Measurements from ENCODE around the gene RAPGEF4. TPM values are rescaled to one million over a fixed set of nuclear protein-coding genes. Genes with fewer than 3 reads are reported as not detected.

RAPGEF4 gene
- total and polyA plus RNA-seq, 2 of the 4 experiments (the other 2 are of a cell fraction): 1.7 to 3.2 TPM

DNA sequence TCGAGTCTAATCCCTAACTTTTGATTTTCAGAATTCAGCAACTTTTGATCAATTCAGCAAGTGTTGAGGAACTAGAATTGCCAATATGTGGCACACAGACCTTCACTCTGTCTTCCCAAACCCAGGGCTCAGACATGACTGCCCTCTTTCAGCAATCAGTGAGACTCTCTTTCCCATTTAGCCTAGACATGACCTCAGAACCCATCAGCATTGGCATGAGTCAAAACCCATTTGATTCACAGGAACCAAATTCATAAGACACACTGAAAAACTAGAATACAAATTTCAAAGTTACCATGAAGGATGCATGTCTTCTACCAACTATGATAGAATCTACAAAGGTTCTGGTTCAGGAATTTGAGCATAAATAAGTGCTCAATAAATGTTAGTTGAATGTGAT lies 226.4 kb downstream of the RAPGEF4 start:
- CTCF ChIA-PET: no interaction called here
- intact Hi-C loops (cut with micrococcal nuclease): no loop called here
- peak overlapping the region; percentile 70; the same call in 1 of the 2 replicates for H2BK120ac ChIP-seq (ENCODE audit: low read depth, low read length)
- peaks cover 6% of the 10 kb centered on the region; the same call in 1 of the 2 replicates for H3K4me1 ChIP-seq (ENCODE audit: control insufficient read depth, insufficient read depth, low read length)
- no peak overlapping the region for H3K4me3 ChIP-seq (ENCODE audit: insufficient read depth, low read depth, low read length)
- no peaks in the 10 kb centered on the region for H3K36me3 ChIP-seq (ENCODE audit: control insufficient read depth, insufficient read depth, low read length)
- H3K27me3 ChIP-seq (ENCODE audit: control insufficient read depth, insufficient read depth, low read length): no peaks in the 10 kb centered on the region
- no peak overlapping the region for H3K9ac ChIP-seq (ENCODE audit: low read depth, low read length)
- no peak overlapping the region for H4K5ac ChIP-seq (ENCODE audit: low read depth, low read length)
- no peak overlapping the region; the same call in 1 of the 2 replicates for H3K18ac ChIP-seq (ENCODE audit: low read depth, low read length)
- no peak overlapping the region for H3K56ac ChIP-seq (ENCODE audit: extremely low read depth, insufficient read depth, low read length)
- ATAC-seq (ENCODE audit: low read depth) (no peak), DNase-seq (no peak)
- H2AFZ ChIP-seq (replicated peaks; ENCODE audit: low read length, poor library complexity): no peak overlapping the region
- POLR2A ChIA-PET (ENCODE audit: unreplicated experiment): no interaction called here
- H3K27ac ChIP-seq (ENCODE audit: insufficient read depth, low read length): no peak overlapping the region
- no peaks in the 10 kb centered on the region for H4K20me1 ChIP-seq (ENCODE audit: insufficient read depth, low read length)
- H2BK20ac ChIP-seq (ENCODE audit: low read depth, low read length): peak overlapping the region; percentile 43; the same call in 1 of the 2 replicates
- TF ChIP-seq MAFK (IDR thresholded peaks at IDR 0.05; ENCODE audit: low read depth, low read length): no peak
- TF ChIP-seq, protein P1, sequence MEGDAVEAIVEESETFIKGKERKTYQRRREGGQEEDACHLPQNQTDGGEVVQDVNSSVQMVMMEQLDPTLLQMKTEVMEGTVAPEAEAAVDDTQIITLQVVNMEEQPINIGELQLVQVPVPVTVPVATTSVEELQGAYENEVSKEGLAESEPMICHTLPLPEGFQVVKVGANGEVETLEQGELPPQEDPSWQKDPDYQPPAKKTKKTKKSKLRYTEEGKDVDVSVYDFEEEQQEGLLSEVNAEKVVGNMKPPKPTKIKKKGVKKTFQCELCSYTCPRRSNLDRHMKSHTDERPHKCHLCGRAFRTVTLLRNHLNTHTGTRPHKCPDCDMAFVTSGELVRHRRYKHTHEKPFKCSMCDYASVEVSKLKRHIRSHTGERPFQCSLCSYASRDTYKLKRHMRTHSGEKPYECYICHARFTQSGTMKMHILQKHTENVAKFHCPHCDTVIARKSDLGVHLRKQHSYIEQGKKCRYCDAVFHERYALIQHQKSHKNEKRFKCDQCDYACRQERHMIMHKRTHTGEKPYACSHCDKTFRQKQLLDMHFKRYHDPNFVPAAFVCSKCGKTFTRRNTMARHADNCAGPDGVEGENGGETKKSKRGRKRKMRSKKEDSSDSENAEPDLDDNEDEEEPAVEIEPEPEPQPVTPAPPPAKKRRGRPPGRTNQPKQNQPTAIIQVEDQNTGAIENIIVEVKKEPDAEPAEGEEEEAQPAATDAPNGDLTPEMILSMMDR (conservative IDR thresholded peaks at IDR 0.05; ENCODE audit: low read depth, low read length): no peak
- TF ChIP-seq POLR2A (IDR thresholded peaks at IDR 0.05; ENCODE audit: low read depth, low read length): no peak
- TF ChIP-seq, protein P2, sequence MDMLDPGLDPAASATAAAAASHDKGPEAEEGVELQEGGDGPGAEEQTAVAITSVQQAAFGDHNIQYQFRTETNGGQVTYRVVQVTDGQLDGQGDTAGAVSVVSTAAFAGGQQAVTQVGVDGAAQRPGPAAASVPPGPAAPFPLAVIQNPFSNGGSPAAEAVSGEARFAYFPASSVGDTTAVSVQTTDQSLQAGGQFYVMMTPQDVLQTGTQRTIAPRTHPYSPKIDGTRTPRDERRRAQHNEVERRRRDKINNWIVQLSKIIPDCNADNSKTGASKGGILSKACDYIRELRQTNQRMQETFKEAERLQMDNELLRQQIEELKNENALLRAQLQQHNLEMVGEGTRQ (IDR thresholded peaks at IDR 0.05; ENCODE audit: low read depth, low read length): no peak
- no peak for TF ChIP-seq RFX5 (IDR thresholded peaks at IDR 0.05; ENCODE audit: low read depth, low read length)
- TF ChIP-seq CHD1 (IDR thresholded peaks at IDR 0.05; ENCODE audit: low read depth, low read length): no peak
- TF ChIP-seq RAD21 (IDR thresholded peaks at IDR 0.05; ENCODE audit: low read length): no peak
- TF ChIP-seq NFE2L2 (IDR thresholded peaks at IDR 0.05; ENCODE audit: low read depth, low read length): no peak
- TF ChIP-seq, protein P3, sequence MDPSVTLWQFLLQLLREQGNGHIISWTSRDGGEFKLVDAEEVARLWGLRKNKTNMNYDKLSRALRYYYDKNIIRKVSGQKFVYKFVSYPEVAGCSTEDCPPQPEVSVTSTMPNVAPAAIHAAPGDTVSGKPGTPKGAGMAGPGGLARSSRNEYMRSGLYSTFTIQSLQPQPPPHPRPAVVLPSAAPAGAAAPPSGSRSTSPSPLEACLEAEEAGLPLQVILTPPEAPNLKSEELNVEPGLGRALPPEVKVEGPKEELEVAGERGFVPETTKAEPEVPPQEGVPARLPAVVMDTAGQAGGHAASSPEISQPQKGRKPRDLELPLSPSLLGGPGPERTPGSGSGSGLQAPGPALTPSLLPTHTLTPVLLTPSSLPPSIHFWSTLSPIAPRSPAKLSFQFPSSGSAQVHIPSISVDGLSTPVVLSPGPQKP (IDR thresholded peaks at IDR 0.05; ENCODE audit: borderline replicate concordance, low read depth, low read length): no peak
- no peak for TF ChIP-seq MAZ (IDR thresholded peaks at IDR 0.05; ENCODE audit: borderline replicate concordance, low read depth, low read length)
- no peak for TF ChIP-seq BHLHE40 (IDR thresholded peaks at IDR 0.05; ENCODE audit: low read depth, low read length)
- TF ChIP-seq SMC3 (IDR thresholded peaks at IDR 0.05; ENCODE audit: low read depth, low read length): no peak
- TF ChIP-seq FOS (IDR thresholded peaks at IDR 0.05; ENCODE audit: low read depth, low read length): no peak
- TF ChIP-seq RCOR1 (IDR thresholded peaks at IDR 0.05; ENCODE audit: insufficient replicate concordance, low read length): no peak
- no peak for TF ChIP-seq MXI1 (IDR thresholded peaks at IDR 0.05; ENCODE audit: borderline replicate concordance, low read depth, low read length)
- TF ChIP-seq CEBPB (IDR thresholded peaks at IDR 0.05; ENCODE audit: low read depth, low read length): no peak
- H4K91ac ChIP-seq (ENCODE audit: insufficient read depth, low read depth, low read length): no peak overlapping the region
- no CpG with 5 or more reads among the region's 1 CpG for WGBS, 2 experiments (ENCODE audit: extremely low coverage in 2 of 2, insufficient read length in 1 of 2)
- H2AK9ac ChIP-seq (replicated peaks; ENCODE audit: low read depth, low read length, poor library complexity): no peak overlapping the region
- peak overlapping the region; percentile 69 for H2BK5ac ChIP-seq (ENCODE audit: low read depth, low read length, poor library complexity, severe bottlenecking)
- 0 out of 2 replicates have a peak overlapping the region, but pooled peaks have one; percentile 32 for H3K23ac ChIP-seq (ENCODE audit: low read depth, low read length)
- peak overlapping the region; percentile 79; the same call in 1 of the 2 replicates for H3K4ac ChIP-seq (ENCODE audit: low read depth, low read length)
- peak overlapping the region; percentile 61; the same call in 1 of the 2 replicates for H2AK5ac ChIP-seq (ENCODE audit: low read depth, low read length)
- peak overlapping the region; percentile 82; the same call in 2 of the 3 replicates for H2BK15ac ChIP-seq (ENCODE audit: low read depth, low read length)
- peak overlapping the region; percentile 88 for H3K14ac ChIP-seq (replicated peaks; ENCODE audit: low read depth, low read length)
- H3K9me1 ChIP-seq (ENCODE audit: insufficient read depth, low read length): peaks cover 2% of the 10 kb centered on the region; the same call in 1 of the 2 replicates
- H3K79me1 ChIP-seq (ENCODE audit: low read depth in 1 of 2, low read length in 2 of 2): no peaks in the 10 kb centered on the region
- peak overlapping the region in 1 of 2 experiments; percentile 56; a peak in 1 of 4 replicates for H4K8ac ChIP-seq (ENCODE audit: low read depth in 2 of 2, low read length in 2 of 2)
- H3K9me3 ChIP-seq (ENCODE audit: control insufficient read depth, insufficient read depth, low read length): no peaks in the 10 kb centered on the region
- no peak overlapping the region for H3K4me2 ChIP-seq (ENCODE audit: low read depth, low read length)
- in situ Hi-C loops (cut with MboI; ENCODE audit: low sequenced_read_pairs): no loop called here
- no TSS peak for BruUV-seq (replicated peaks)
- dilution Hi-C loops (cut with HindIII; ENCODE audit: low sequenced_read_pairs, unreplicated experiment): no loop called here

Data from IMR-90 (cell line).